ENCODE results near the gene SMYD3. TPM values are rescaled to one million over a fixed set of nuclear protein-coding genes. Genes with fewer than 3 reads are reported as not detected.

Gene SMYD3
- total RNA-seq, 1 experiment from 2014 or later, result 17.4 TPM

- in situ Hi-C loops (cut with HindIII; ENCODE audit: low pct_unique_long_range_greater_than_20kb, low sequenced_read_pairs) (no loop called here), intact Hi-C loops (cut with micrococcal nuclease; ENCODE audit: unreplicated experiment) (no loop called here)
- DNase-seq (ENCODE audit: low read depth, low spot score), result no peak
- no TSS peak for BruUV-seq (replicated peaks)
- POLR2A ChIA-PET, result interaction anchor here (0.7 kb wide), 1 partner anchor 33 kb away, joined by 6 read pairs; no protein-coding TSS in a partner anchor
- Histone ChIP-seq H3K36me3 (ENCODE audit: control insufficient read depth, insufficient read depth, low read length) (no peaks in the 10 kb centered on the region), H3K27me3 (ENCODE audit: control insufficient read depth, insufficient read depth, low read length) (no peaks in the 10 kb centered on the region), H3K4me1 (ENCODE audit: control insufficient read depth, insufficient read depth, low read length) (no peaks in the 10 kb centered on the region), H3K27ac (ENCODE audit: low read length) (no peak overlapping the region), H3K4me3 (ENCODE audit: low read depth in 2 of 2, low read length in 2 of 2) (no peak overlapping the region), H3K9me3 (ENCODE audit: control insufficient read depth, insufficient read depth, low read depth, low read length) (no peaks in the 10 kb centered on the region)
- CTCF ChIA-PET, result no interaction called here
- no peak for ATAC-seq
- TF ChIP-seq TCF7L2 (IDR thresholded peaks at IDR 0.05; ENCODE audit: low read depth, low read length) (no peak), SIN3A (IDR thresholded peaks at IDR 0.05; ENCODE audit: borderline replicate concordance, insufficient read depth, low read depth, low read length) (no peak), CTCF (IDR thresholded peaks at IDR 0.05) (no peak), REST (IDR thresholded peaks at IDR 0.05; ENCODE audit: insufficient read depth in 1 of 2, low read depth in 2 of 2, low read length in 1 of 2) (no peak)
Measured at GRCh38 chr1:246338098-246338497, 169.0 kb downstream of the SMYD3 start.

- no peaks in the 10 kb centered on the region for H3K36me3 ChIP-seq (ENCODE audit: control insufficient read depth, insufficient read depth, low read length)
- no peak for DNase-seq (ENCODE audit: low read depth, low spot score)
- H3K27ac ChIP-seq (ENCODE audit: low read length), result no peak overlapping the region
- in situ Hi-C loops (cut with HindIII; ENCODE audit: low pct_unique_long_range_greater_than_20kb, low sequenced_read_pairs) (no loop called here), intact Hi-C loops (cut with micrococcal nuclease; ENCODE audit: unreplicated experiment) (no loop called here)
- no peaks in the 10 kb centered on the region for H3K4me1 ChIP-seq (ENCODE audit: control insufficient read depth, insufficient read depth, low read length)
- ChIA-PET POLR2A (no interaction called here), CTCF (no interaction called here)
- no peak for ATAC-seq
- H3K27me3 ChIP-seq (ENCODE audit: control insufficient read depth, insufficient read depth, low read length), result no peaks in the 10 kb centered on the region
- no peak for TF ChIP-seq CTCF (IDR thresholded peaks at IDR 0.05)
- TF ChIP-seq TCF7L2 (IDR thresholded peaks at IDR 0.05; ENCODE audit: low read depth, low read length), result no peak
- TF ChIP-seq SIN3A (IDR thresholded peaks at IDR 0.05; ENCODE audit: borderline replicate concordance, insufficient read depth, low read depth, low read length), result no peak
- no peak for TF ChIP-seq POLR2AphosphoS5 (IDR thresholded peaks at IDR 0.05; ENCODE audit: low read depth, low read length)
- TF ChIP-seq REST (IDR thresholded peaks at IDR 0.05; ENCODE audit: insufficient read depth in 1 of 2, low read depth in 2 of 2, low read length in 1 of 2), result no peak
- no TSS peak for BruUV-seq (replicated peaks)
- no peak overlapping the region for H3K4me3 ChIP-seq (ENCODE audit: low read depth in 2 of 2, low read length in 2 of 2)
- H3K9me3 ChIP-seq (ENCODE audit: control insufficient read depth, insufficient read depth, low read depth, low read length), result no peaks in the 10 kb centered on the region
Measured at GRCh38 chr1:246335151-246335550, 171.9 kb downstream of the SMYD3 start.

Data from Panc1 (cell line).